Measurements from ENCODE around the gene GNAS.

- TF ChIP-seq CTCF (IDR thresholded peaks at IDR 0.05) (no peak), POLR2A (IDR thresholded peaks at IDR 0.05) (no peak)
Measured at GRCh38 chr20:58828136-58828535, 24.4 kb upstream of the GNAS start.

Measured in thyroid gland (tissue), 4 donors.